Karpas-422 (cell line): ENCODE results near the gene ZC2HC1C. TPM values are rescaled to one million over a fixed set of nuclear protein-coding genes. Genes with fewer than 3 reads are reported as not detected.

ENCODE experiments used
- DNase-seq: peaks from one replicate; pipeline ENCODE4 v3.0.0-alpha.2; 2015
- H2AFZ ChIP-seq: fragments of 200-600 bp; sonication (generic); 2 replicates; pipeline ENCODE4 v1.6.1; 2014; ENCODE audit warnings: antibody characterized with exemption, low read length, mixed read lengths
- H3K27ac ChIP-seq: fragments of 200-600 bp; sonication (generic); 2 replicates; pipeline ENCODE4 v1.5.1; 2014; ENCODE audit warnings: mild to moderate bottlenecking, low read length, moderate library complexity
- H3K27me3 ChIP-seq: fragments of 200-600 bp; sonication (generic); 2 replicates; pipeline ENCODE4 v1.6.1; 2014; ENCODE audit warnings: low read length, mixed read lengths
- H3K36me3 ChIP-seq: fragments of 200-600 bp; sonication (generic); 2 replicates; pipeline ENCODE4 v1.6.1; 2014; ENCODE audit warnings: low read length, mixed read lengths; ENCODE audit not compliant: insufficient read depth
- H3K4me1 ChIP-seq: fragments of 200-600 bp; sonication (generic); 2 replicates; pipeline ENCODE4 v1.6.1; 2014; ENCODE audit warnings: mild to moderate bottlenecking, low read length, mixed read lengths
- H3K4me2 ChIP-seq: fragments of 200-600 bp; sonication (generic); 2 replicates; pipeline ENCODE4 v1.6.1; 2014; ENCODE audit warnings: low read length, low read depth, mild to moderate bottlenecking; ENCODE audit not compliant: poor library complexity, severe bottlenecking
- H3K4me3 ChIP-seq: fragments of 200-600 bp; sonication (generic); 2 replicates; pipeline ENCODE4 v1.5.1; 2014; ENCODE audit warnings: mild to moderate bottlenecking, antibody characterized with exemption, low read length, mixed read lengths
- H3K79me2 ChIP-seq: fragments of 200-600 bp; sonication (generic); 2 replicates; pipeline ENCODE4 v1.6.1; 2014; ENCODE audit warnings: mild to moderate bottlenecking, low read length, mixed read lengths
- H3K9ac ChIP-seq: fragments of 200-600 bp; sonication (generic); 2 replicates; pipeline ENCODE4 v1.6.0; 2014; ENCODE audit warnings: low read length
- H3K9me2 ChIP-seq: fragments of 200-600 bp; sonication (generic), shearing (Covaris generic); replicated peaks from 2 replicates; pipeline ENCODE4 v1.6.0; 2014; ENCODE audit warnings: mild to moderate bottlenecking, low read length, moderate library complexity; ENCODE audit not compliant: insufficient read depth
- H3K9me3 ChIP-seq: fragments of 300-700, 200-600 bp; sonication (generic); 2 replicates; pipeline ENCODE4 v1.6.1; 2014; ENCODE audit warnings: low read length, mixed read lengths
- H4K20me1 ChIP-seq: fragments of 200-600 bp; sonication (generic); 2 replicates; pipeline ENCODE4 v1.6.1; 2014; ENCODE audit warnings: mild to moderate bottlenecking, antibody characterized with exemption, low read length, low read depth; ENCODE audit not compliant: insufficient read depth
- total RNA-seq: library from RNA; depleted of rRNA; stranded (reverse); fragments of >200 nt; shearing (Covaris generic); gene quantifications from 2 replicates; pipeline ENCODE4 v1.2.3, GENCODE V29; 2014; ENCODE audit warnings: low replicate concordance

ZC2HC1C gene
- total RNA-seq, 1 experiment from 2014 or later: 1.1 TPM

DNA sequence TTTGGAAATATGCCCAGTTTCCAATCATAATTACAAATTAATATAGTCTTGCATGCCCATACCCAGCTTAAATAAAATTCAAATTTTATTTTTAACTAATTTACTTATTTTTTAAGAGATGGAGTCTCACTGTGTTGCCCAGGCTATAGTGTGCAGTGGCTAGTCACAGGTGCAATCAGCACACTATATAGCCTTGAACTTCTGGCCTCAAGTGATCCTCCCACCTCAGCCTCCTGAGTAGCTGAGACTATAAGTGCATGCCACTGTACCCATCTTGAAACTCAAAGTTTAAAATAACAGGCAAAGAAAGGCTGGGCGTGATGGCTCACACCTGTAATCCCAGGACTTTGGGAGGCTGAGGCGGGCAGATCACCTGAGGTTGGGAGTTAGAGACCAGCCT is 28.5 kb upstream of the ZC2HC1C start:
- peaks cover 67% of the 10 kb centered on the region for H3K36me3 ChIP-seq
- H3K4me2 ChIP-seq: no peak overlapping the region
- no peaks in the 10 kb centered on the region for H3K9me3 ChIP-seq
- no peak overlapping the region for H3K9ac ChIP-seq
- H3K79me2 ChIP-seq: peaks cover 56% of the 10 kb centered on the region
- H3K4me1 ChIP-seq: peaks cover 7% of the 10 kb centered on the region; the same call in 1 of the 2 replicates
- no peak overlapping the region for H3K4me3 ChIP-seq
- 0 out of 2 replicates have a peak, but pooled peaks cover 5% of the 10 kb centered on the region for H4K20me1 ChIP-seq
- no peaks in the 10 kb centered on the region for H3K27me3 ChIP-seq
- H3K9me2 ChIP-seq: no peaks in the 10 kb centered on the region
- H3K27ac ChIP-seq: no peak overlapping the region
- DNase-seq: no peak
- no peak overlapping the region for H2AFZ ChIP-seq

DNA sequence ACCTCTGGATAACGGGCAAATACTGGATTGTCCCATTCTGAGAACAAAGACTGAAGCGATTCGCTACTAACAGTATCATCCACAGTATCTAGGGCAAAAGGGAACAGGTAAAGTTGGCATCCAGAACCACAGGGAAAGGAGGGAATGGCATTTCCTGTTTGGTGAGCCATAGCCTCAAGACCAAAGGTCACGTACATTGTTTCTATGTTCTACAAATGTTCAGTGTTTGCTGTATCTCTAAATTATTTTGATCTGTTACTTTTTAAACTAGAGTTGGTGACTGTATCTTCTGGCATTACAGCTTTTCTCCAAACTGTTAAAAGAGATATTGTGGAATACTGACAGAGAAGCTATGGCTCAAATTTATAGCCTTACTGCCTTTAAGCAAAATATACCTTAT is 27.8 kb upstream of the ZC2HC1C start:
- peaks cover 7% of the 10 kb centered on the region; the same call in 1 of the 2 replicates for H3K4me1 ChIP-seq
- H3K9me2 ChIP-seq: no peaks in the 10 kb centered on the region
- no peak for DNase-seq
- H3K27me3 ChIP-seq: no peaks in the 10 kb centered on the region
- no peak overlapping the region for H3K4me2 ChIP-seq
- H4K20me1 ChIP-seq: 0 out of 2 replicates have a peak, but pooled peaks cover 5% of the 10 kb centered on the region
- peaks cover 69% of the 10 kb centered on the region for H3K36me3 ChIP-seq
- no peak overlapping the region for H3K9ac ChIP-seq
- H3K79me2 ChIP-seq: peaks cover 62% of the 10 kb centered on the region
- no peak overlapping the region for H3K27ac ChIP-seq
- H3K9me3 ChIP-seq: no peaks in the 10 kb centered on the region
- H3K4me3 ChIP-seq: no peak overlapping the region
- H2AFZ ChIP-seq: no peak overlapping the region

DNA sequence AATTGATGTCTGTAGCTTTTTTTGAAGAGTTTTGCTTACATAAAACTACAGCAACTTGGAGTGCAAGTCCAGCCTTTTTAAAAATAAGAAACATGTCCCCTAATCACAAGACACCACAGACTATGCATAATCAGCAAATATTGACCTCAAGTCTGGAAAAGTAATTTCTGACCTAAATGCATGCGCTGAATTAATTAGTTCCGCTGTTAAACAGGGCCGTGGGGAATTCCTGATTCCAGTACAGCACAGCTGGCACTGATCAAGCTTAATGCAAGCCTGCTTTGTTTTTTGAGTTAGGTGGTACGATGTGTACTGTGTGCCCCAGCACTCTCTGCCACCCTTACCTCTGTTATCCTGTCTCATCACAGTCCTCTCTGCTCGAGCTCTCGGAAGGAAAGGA is 27.4 kb upstream of the ZC2HC1C start:
- H3K4me3 ChIP-seq: no peak overlapping the region
- peaks cover 65% of the 10 kb centered on the region for H3K36me3 ChIP-seq
- H3K4me1 ChIP-seq: peaks cover 7% of the 10 kb centered on the region; the same call in 1 of the 2 replicates
- no peak overlapping the region for H2AFZ ChIP-seq
- H3K9me3 ChIP-seq: no peaks in the 10 kb centered on the region
- peaks cover 67% of the 10 kb centered on the region for H3K79me2 ChIP-seq
- H3K9ac ChIP-seq: no peak overlapping the region
- no peak overlapping the region for H3K4me2 ChIP-seq
- no peak for DNase-seq
- no peaks in the 10 kb centered on the region for H3K27me3 ChIP-seq
- no peaks in the 10 kb centered on the region for H3K9me2 ChIP-seq
- H4K20me1 ChIP-seq: 0 out of 2 replicates have a peak, but pooled peaks cover 5% of the 10 kb centered on the region
- H3K27ac ChIP-seq: no peak overlapping the region

DNA sequence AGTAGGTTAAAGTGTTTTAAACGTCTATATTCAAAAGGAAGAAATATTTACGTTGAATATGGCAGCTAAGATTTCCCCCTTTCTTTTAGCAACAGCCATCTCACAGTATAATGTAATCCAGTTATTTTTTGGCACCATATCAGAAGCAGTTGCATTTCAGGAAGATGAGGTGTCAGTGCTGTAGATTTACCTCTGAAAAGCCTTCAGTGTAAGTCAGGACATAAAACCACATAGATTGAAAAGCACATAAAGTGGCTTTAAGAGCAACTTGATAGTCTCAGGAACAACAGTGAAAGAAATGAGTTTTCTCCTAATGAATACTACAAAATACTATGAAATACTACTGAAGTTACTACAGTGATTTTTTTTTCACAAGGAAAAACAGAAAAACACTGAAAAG is 25.1 kb upstream of the ZC2HC1C start:
- no peak overlapping the region for H3K9ac ChIP-seq
- no peak overlapping the region for H3K4me3 ChIP-seq
- no peak for DNase-seq
- H3K4me1 ChIP-seq: peaks cover 10% of the 10 kb centered on the region; the same call in 1 of the 2 replicates
- H3K27ac ChIP-seq: no peak overlapping the region
- H3K36me3 ChIP-seq: peaks cover 64% of the 10 kb centered on the region
- H3K27me3 ChIP-seq: no peaks in the 10 kb centered on the region
- H3K4me2 ChIP-seq: no peak overlapping the region
- H3K9me2 ChIP-seq: no peaks in the 10 kb centered on the region
- H3K9me3 ChIP-seq: no peaks in the 10 kb centered on the region
- H4K20me1 ChIP-seq: 0 out of 2 replicates have a peak, but pooled peaks cover 5% of the 10 kb centered on the region
- H3K79me2 ChIP-seq: peaks cover 82% of the 10 kb centered on the region
- no peak overlapping the region for H2AFZ ChIP-seq

- no peak overlapping the region for H2AFZ ChIP-seq
- no peak overlapping the region for H3K9ac ChIP-seq
- H3K36me3 ChIP-seq: peaks cover 65% of the 10 kb centered on the region
- H3K9me3 ChIP-seq: no peaks in the 10 kb centered on the region
- peaks cover 13% of the 10 kb centered on the region for H3K4me1 ChIP-seq
- H3K27ac ChIP-seq: no peak overlapping the region
- no peaks in the 10 kb centered on the region for H3K27me3 ChIP-seq
- H3K9me2 ChIP-seq: no peaks in the 10 kb centered on the region
- H4K20me1 ChIP-seq: 0 out of 2 replicates have a peak, but pooled peaks cover 5% of the 10 kb centered on the region
- no peak overlapping the region for H3K4me3 ChIP-seq
- no peak overlapping the region for H3K4me2 ChIP-seq
- DNase-seq: no peak
- H3K79me2 ChIP-seq: peaks cover 86% of the 10 kb centered on the region
Measured at GRCh38 chr14:75044752-75045151, 24.7 kb upstream of the ZC2HC1C start.

DNA sequence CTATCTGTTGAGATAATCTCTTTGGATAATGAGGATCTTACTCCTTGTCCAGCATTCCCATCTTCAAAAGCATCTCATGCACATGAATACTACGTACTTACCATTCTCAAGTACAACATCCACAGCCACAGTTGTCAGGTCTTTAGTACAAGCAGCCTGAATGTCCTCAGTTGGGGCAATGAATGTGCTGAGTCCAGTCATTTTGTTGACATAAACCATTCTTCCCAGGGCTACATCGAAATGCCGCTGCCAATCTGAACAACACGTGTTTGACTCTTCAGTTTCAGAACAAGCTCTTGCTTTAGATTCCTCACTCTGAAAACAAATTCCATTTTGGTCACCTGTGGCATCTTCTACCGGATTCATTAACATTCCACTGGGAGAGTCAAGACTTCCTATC is 23.2 kb upstream of the ZC2HC1C start:
- Histone ChIP-seq H3K9ac (no peak overlapping the region), H4K20me1 (0 out of 2 replicates have a peak, but pooled peaks cover 5% of the 10 kb centered on the region), H3K27ac (no peak overlapping the region), H3K4me2 (no peak overlapping the region), H3K27me3 (no peaks in the 10 kb centered on the region), H3K9me3 (no peaks in the 10 kb centered on the region), H2AFZ (no peak overlapping the region), H3K36me3 (peaks cover 59% of the 10 kb centered on the region), H3K4me3 (no peak overlapping the region), H3K79me2 (peaks cover 96% of the 10 kb centered on the region), H3K4me1 (peaks cover 27% of the 10 kb centered on the region), H3K9me2 (no peaks in the 10 kb centered on the region)
- DNase-seq: no peak

- Histone ChIP-seq H4K20me1 (0 out of 2 replicates have a peak, but pooled peaks cover 5% of the 10 kb centered on the region), H2AFZ (no peak overlapping the region), H3K27ac (no peak overlapping the region), H3K9me3 (no peaks in the 10 kb centered on the region), H3K4me1 (peaks cover 32% of the 10 kb centered on the region), H3K4me3 (no peak overlapping the region), H3K36me3 (peaks cover 52% of the 10 kb centered on the region), H3K9ac (no peak overlapping the region), H3K27me3 (no peaks in the 10 kb centered on the region), H3K9me2 (no peaks in the 10 kb centered on the region), H3K79me2 (peaks cover 91% of the 10 kb centered on the region), H3K4me2 (no peak overlapping the region)
- DNase-seq: no peak
Measured at GRCh38 chr14:75046899-75047298, 22.5 kb upstream of the ZC2HC1C start.

GRCh38 chr14:75047506-75047905 is 21.9 kb upstream of the ZC2HC1C start:
- peaks cover 85% of the 10 kb centered on the region for H3K79me2 ChIP-seq
- H3K4me2 ChIP-seq: no peak overlapping the region

More at GRCh38 chr14:75047506-75047905, 21.9 kb upstream of the ZC2HC1C start:
- Histone ChIP-seq H2AFZ (no peak overlapping the region), H3K9me3 (no peaks in the 10 kb centered on the region), H3K4me1 (peaks cover 32% of the 10 kb centered on the region), H3K9ac (no peak overlapping the region), H3K9me2 (no peaks in the 10 kb centered on the region), H3K4me3 (no peak overlapping the region), H3K27me3 (no peaks in the 10 kb centered on the region), H4K20me1 (0 out of 2 replicates have a peak, but pooled peaks cover 5% of the 10 kb centered on the region), H3K36me3 (peaks cover 46% of the 10 kb centered on the region), H3K27ac (no peak overlapping the region)
- no peak for DNase-seq
